ENCODE results near the gene MBP. TPM values are rescaled to one million over a fixed set of nuclear protein-coding genes. Genes with fewer than 3 reads are reported as not detected.

MBP gene
- polyA plus RNA-seq, 1 donor from 2014 or later = 3.3 TPM

- Histone ChIP-seq H3K79me2 (replicated peaks; ENCODE audit: insufficient read depth, low read length) (no peaks in the 10 kb centered on the region), H3K27ac (ENCODE audit: low read length) (no peak overlapping the region), H3K9me2 (ENCODE audit: insufficient read depth, low read length) (no peaks in the 10 kb centered on the region), H4K20me1 (ENCODE audit: insufficient read depth) (no peaks in the 10 kb centered on the region), H3K9me3 (ENCODE audit: low read length) (no peaks in the 10 kb centered on the region), H3F3A (ENCODE audit: insufficient read depth, low read length, poor library complexity, severe bottlenecking) (peaks cover 8% of the 10 kb centered on the region), H3K9ac (ENCODE audit: low read length) (no peak overlapping the region), H3K27me3 (ENCODE audit: insufficient read depth, low read depth, low read length) (no peaks in the 10 kb centered on the region), H2AFZ (ENCODE audit: low read depth, low read length) (no peak overlapping the region), H3K4me3 (ENCODE audit: low read length) (no peak overlapping the region), H3K36me3 (ENCODE audit: insufficient read depth, low read length) (no peaks in the 10 kb centered on the region), H3K4me2 (ENCODE audit: low read length) (no peak overlapping the region)
- TF ChIP-seq, protein P1, sequence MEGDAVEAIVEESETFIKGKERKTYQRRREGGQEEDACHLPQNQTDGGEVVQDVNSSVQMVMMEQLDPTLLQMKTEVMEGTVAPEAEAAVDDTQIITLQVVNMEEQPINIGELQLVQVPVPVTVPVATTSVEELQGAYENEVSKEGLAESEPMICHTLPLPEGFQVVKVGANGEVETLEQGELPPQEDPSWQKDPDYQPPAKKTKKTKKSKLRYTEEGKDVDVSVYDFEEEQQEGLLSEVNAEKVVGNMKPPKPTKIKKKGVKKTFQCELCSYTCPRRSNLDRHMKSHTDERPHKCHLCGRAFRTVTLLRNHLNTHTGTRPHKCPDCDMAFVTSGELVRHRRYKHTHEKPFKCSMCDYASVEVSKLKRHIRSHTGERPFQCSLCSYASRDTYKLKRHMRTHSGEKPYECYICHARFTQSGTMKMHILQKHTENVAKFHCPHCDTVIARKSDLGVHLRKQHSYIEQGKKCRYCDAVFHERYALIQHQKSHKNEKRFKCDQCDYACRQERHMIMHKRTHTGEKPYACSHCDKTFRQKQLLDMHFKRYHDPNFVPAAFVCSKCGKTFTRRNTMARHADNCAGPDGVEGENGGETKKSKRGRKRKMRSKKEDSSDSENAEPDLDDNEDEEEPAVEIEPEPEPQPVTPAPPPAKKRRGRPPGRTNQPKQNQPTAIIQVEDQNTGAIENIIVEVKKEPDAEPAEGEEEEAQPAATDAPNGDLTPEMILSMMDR (IDR thresholded peaks at IDR 0.05; ENCODE audit: poor library complexity, severe bottlenecking) = no peak
- no peak for TF ChIP-seq EP300 (conservative IDR thresholded peaks at IDR 0.05; ENCODE audit: poor library complexity, severe bottlenecking)
- TF ChIP-seq POLR2AphosphoS5 (IDR thresholded peaks at IDR 0.05) = no peak
- no peak for TF ChIP-seq MXI1 (conservative IDR thresholded peaks at IDR 0.05; ENCODE audit: poor library complexity, severe bottlenecking)
- no peak for TF ChIP-seq RAD21 (conservative IDR thresholded peaks at IDR 0.05)
- TF ChIP-seq TAF1 (IDR thresholded peaks at IDR 0.05; ENCODE audit: low read depth) = no peak
- TF ChIP-seq, protein P2, sequence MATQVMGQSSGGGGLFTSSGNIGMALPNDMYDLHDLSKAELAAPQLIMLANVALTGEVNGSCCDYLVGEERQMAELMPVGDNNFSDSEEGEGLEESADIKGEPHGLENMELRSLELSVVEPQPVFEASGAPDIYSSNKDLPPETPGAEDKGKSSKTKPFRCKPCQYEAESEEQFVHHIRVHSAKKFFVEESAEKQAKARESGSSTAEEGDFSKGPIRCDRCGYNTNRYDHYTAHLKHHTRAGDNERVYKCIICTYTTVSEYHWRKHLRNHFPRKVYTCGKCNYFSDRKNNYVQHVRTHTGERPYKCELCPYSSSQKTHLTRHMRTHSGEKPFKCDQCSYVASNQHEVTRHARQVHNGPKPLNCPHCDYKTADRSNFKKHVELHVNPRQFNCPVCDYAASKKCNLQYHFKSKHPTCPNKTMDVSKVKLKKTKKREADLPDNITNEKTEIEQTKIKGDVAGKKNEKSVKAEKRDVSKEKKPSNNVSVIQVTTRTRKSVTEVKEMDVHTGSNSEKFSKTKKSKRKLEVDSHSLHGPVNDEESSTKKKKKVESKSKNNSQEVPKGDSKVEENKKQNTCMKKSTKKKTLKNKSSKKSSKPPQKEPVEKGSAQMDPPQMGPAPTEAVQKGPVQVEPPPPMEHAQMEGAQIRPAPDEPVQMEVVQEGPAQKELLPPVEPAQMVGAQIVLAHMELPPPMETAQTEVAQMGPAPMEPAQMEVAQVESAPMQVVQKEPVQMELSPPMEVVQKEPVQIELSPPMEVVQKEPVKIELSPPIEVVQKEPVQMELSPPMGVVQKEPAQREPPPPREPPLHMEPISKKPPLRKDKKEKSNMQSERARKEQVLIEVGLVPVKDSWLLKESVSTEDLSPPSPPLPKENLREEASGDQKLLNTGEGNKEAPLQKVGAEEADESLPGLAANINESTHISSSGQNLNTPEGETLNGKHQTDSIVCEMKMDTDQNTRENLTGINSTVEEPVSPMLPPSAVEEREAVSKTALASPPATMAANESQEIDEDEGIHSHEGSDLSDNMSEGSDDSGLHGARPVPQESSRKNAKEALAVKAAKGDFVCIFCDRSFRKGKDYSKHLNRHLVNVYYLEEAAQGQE (IDR thresholded peaks at IDR 0.05; ENCODE audit: borderline replicate concordance) = no peak
- TF ChIP-seq EZH2 (IDR thresholded peaks at IDR 0.05; ENCODE audit: borderline replicate concordance, insufficient read depth, low read length, poor library complexity, severe bottlenecking) = no peak
These were observed 29.3 kb downstream of the MBP start for GRCh38 chr18:77103187-77103850.

GRCh38 chr18:77102259-77103040 is 30.1 kb downstream of the MBP start:
- Histone ChIP-seq H3K4me2 (ENCODE audit: low read length) (no peak overlapping the region), H3K9me3 (ENCODE audit: low read length) (no peaks in the 10 kb centered on the region), H4K20me1 (ENCODE audit: insufficient read depth) (no peaks in the 10 kb centered on the region), H3K9ac (ENCODE audit: low read length) (no peak overlapping the region), H3K4me3 (ENCODE audit: low read length) (no peak overlapping the region), H3K27me3 (ENCODE audit: insufficient read depth, low read depth, low read length) (no peaks in the 10 kb centered on the region), H2AFZ (ENCODE audit: low read depth, low read length) (no peak overlapping the region), H3K79me2 (replicated peaks; ENCODE audit: insufficient read depth, low read length) (no peaks in the 10 kb centered on the region), H3F3A (ENCODE audit: insufficient read depth, low read length, poor library complexity, severe bottlenecking) (peaks cover 4% of the 10 kb centered on the region), H3K27ac (ENCODE audit: low read length) (no peak overlapping the region), H3K36me3 (ENCODE audit: insufficient read depth, low read length) (no peaks in the 10 kb centered on the region), H3K9me2 (ENCODE audit: insufficient read depth, low read length) (no peaks in the 10 kb centered on the region)
- TF ChIP-seq TAF1 (IDR thresholded peaks at IDR 0.05; ENCODE audit: low read depth) = no peak
- TF ChIP-seq SMC3 (conservative IDR thresholded peaks at IDR 0.05; ENCODE audit: poor library complexity) = no peak

Measured in neural cell (in vitro differentiated cells).